GM04503 (cell line): ENCODE measurements around the gene NUDT9.
A peak's percentile ranks its signal among the peaks of the same experiment; 100 is the strongest.
"Not testable (repeated sequence)": the region's sequence is repeated elsewhere in the genome, so short reads cannot be mapped to it uniquely, and the experiment has no call there.

Source experiments
- DNase-seq: peaks from one replicate; pipeline ENCODE4 v3.0.0-alpha.2; 2012; ENCODE audit warnings: low read depth

The NUDT9 gene

GRCh38 chr4:87462102-87462501, 39.7 kb downstream of the NUDT9 start:
- DNase-seq: no peak

DNA sequence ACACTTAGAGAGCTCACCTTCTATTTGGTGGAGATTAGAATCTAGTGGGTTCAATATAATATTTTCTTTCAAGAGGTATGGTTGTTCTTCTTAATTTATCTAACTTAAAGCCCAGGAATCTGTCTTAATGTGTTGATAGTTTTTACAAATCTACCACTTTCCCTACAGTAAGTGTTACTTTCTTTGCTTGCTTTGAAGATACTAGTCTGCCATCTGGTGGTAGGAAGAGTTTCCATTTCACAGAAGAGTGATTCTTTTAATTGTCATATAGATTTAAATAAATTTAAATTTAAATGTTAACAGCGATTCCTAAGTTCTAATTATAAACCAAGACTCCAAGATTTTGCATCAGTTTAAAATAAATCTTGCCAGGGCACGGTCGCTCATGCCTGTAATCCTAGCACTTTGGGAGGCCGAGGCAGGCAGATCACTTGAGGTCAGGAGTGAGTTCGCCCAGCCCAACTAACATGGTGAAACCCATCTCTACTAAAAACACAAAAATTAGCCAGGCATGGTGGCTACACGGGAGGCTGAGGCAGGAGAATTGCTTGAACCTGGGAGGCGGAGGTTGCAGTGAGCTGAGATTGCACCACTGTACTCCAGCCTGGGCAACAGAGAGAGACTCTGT, 43.5 kb downstream of the NUDT9 start:
- DNase-seq: peak; percentile 11

- DNase-seq: no peak
These were observed 47.0 kb downstream of the NUDT9 start for GRCh38 chr4:87469390-87469789.

GRCh38 chr4:87476934-87477333, 54.6 kb downstream of the NUDT9 start:
- no peak for DNase-seq

- DNase-seq: no peak
These were observed 56.4 kb downstream of the NUDT9 start for GRCh38 chr4:87478732-87479250.

- no peak for DNase-seq
These were observed 59.0 kb downstream of the NUDT9 start for GRCh38 chr4:87481377-87481776.

GRCh38 chr4:87483247-87483646, 60.9 kb downstream of the NUDT9 start:
- not testable (repeated sequence) for DNase-seq

GRCh38 chr4:87488666-87489065, 66.3 kb downstream of the NUDT9 start:
- DNase-seq: not testable (repeated sequence)

DNA sequence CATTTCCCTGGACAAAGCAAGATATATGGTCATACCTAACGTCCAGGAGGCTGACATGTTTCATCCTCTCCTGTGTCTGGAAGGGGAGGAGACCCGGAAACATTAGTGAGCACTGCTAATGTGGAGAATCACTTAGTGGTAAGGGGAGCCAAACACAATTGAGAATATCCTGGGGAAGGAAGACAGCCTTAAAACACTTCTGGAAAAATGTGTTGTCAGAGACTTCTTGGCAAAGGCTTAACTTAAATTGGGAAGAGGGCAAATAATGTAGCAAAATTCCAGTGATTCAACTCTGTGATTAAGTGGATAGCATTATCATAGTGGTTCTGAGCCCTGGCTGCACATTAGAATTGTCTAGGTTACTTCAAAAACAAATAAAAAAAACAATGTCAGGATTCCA, 67.3 kb downstream of the NUDT9 start:
- DNase-seq: peak; percentile 26

DNA sequence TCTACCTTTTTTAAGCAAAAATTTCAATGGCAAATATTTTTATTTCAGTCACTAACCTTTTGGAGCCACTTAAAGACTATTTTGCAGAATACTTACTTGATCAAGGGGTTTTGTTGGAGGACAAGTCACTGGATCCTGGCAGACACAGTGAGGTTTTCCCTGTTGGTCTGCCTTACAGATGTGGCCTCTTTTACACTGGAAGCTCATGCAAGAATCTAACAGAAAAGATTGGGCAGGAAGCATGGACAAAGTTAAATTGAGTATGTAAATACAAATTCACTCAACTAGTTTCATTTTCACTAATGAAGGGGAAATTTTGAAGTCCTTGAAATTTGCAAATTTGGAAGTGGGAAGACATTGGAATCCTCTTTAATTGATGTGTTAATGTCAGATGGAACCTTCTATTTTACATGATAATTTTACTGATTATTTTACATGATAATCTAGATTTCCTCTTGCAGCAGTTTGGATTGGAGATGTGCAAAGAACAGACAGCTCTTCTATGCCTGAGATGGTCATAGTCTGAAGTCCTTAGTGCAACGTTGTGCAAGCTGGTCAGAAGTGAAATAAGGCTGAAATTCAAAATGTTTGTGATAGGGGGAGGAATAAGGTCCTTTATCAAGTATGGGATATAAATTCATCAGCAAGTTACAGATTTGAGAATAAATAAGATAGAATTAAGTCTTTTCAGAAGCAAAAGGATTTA, 68.4 kb downstream of the NUDT9 start:
- no peak for DNase-seq

DNA sequence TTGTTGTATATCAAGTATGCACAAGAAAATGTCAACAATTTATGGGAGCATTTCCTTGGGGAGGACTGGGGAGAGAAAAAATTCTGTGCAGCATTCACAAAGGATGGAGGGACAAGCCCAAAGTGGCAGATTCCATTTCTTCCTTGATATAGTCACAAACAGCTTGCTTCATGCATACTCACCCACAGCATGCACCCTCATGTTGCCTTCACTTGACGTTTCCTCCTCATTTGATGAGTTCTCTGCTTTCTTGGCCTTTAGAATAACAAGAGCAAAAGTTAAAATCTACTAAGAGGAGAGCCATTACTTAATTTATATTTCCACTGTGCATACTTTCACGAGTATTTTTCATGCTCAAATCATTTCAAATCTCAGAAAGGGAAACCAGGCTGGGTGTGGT, 69.1 kb downstream of the NUDT9 start:
- no peak for DNase-seq

GRCh38 chr4:87491851-87492250, 69.5 kb downstream of the NUDT9 start:
- DNase-seq: not testable (repeated sequence)

GRCh38 chr4:87493115-87493514, 70.7 kb downstream of the NUDT9 start:
- no peak for DNase-seq

DNA sequence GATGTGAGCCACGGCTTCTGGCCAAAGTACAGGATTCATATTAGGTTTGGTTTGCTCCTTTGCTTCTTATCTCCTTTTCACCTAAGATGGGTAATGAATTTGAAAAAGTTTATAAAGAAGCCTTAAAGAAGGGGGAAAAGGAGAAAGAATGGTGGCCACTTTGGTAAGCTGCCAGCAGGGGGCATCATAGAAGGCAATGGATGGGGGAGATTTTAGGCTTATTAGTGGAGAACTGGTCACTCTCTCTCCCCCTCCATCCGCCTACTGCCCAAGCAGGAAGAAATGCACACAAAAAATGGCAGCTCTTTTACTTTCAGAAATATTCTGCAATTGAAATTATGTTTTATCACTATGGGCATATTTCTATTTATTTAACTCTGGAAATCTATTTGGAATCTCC, 74.8 kb downstream of the NUDT9 start:
- DNase-seq: no peak

DNA sequence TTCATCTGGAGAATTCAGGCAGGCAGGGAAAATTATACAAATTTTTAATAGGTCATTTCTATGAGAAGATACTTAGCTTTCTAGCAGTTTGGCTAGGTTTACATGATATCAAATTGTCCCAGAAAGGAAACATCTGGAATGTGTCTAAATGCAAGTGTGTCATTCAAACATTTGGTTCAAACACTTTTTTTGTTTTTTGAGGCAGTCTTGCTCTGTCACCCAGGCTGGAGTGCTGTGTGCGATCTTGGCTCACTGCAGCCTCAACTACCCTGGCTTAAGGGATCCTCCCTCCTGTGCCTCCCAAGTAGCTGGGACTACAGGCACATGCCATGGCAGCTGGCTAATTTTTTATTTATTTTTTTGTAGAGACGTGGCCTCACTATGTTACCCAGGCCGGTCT, 75.2 kb downstream of the NUDT9 start:
- DNase-seq: no peak

GRCh38 chr4:87498446-87498900, 76.1 kb downstream of the NUDT9 start:
- DNase-seq: peak; percentile 63

GRCh38 chr4:87499403-87500091, 77.2 kb downstream of the NUDT9 start:
- no peak for DNase-seq

GRCh38 chr4:87500092-87500462, 77.7 kb downstream of the NUDT9 start:
- no peak for DNase-seq

GRCh38 chr4:87502580-87503238, 80.3 kb downstream of the NUDT9 start:
- no peak for DNase-seq

GRCh38 chr4:87505862-87506261, 83.5 kb downstream of the NUDT9 start:
- no peak for DNase-seq

- peak; percentile 82 for DNase-seq
These were observed 84.8 kb downstream of the NUDT9 start for GRCh38 chr4:87506974-87507701.
